Hepatocyte (in vitro differentiated cells): Measurements from ENCODE around the gene DNAAF9.

ENCODE experiments used
- EZH2 ChIP-seq: fragments of 200-600 bp; sonication (generic); IDR thresholded peaks from 2 replicates; pipeline ENCODE4 v1.6.1; 2016; ENCODE audit warnings: antibody characterized with exemption, mild to moderate bottlenecking, borderline replicate concordance
- EZH2phosphoT487 ChIP-seq: fragments of 200-600 bp; sonication (generic); IDR thresholded peaks from one replicate; pipeline ENCODE4 v1.6.1; 2018; ENCODE audit warnings: antibody characterized with exemption, mild to moderate bottlenecking, low read depth, moderate library complexity; ENCODE audit not compliant: unreplicated experiment, severe bottlenecking
- TF ChIP-seq, protein P1 (sequence below): fragments of 200-600 bp; sonication (generic); IDR thresholded peaks from 2 replicates; pipeline ENCODE4 v1.5.1; 2016; ENCODE audit warnings: antibody characterized with exemption, mild to moderate bottlenecking; ENCODE audit not compliant: poor library complexity

DNA sequence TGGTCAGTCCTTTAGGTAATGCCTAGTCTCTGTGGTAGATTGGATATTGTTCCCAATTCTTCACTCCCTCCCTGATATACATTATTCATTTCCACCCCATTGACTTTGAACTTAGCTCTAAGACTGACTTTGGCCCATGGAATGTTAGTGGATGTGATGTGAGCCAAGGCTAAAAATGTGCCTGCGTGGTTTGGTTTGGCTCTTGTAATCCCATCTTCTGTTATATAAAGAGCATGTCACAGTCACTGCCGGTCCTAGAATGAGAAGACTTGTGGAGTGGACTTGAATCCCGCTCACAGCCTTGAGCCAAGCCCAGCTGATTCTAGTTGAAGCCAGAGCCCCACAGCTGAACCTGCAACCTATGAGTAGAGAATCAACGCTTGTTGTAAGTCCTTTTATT is 23.6 kb upstream of the DNAAF9 start:
- TF ChIP-seq, protein P1, sequence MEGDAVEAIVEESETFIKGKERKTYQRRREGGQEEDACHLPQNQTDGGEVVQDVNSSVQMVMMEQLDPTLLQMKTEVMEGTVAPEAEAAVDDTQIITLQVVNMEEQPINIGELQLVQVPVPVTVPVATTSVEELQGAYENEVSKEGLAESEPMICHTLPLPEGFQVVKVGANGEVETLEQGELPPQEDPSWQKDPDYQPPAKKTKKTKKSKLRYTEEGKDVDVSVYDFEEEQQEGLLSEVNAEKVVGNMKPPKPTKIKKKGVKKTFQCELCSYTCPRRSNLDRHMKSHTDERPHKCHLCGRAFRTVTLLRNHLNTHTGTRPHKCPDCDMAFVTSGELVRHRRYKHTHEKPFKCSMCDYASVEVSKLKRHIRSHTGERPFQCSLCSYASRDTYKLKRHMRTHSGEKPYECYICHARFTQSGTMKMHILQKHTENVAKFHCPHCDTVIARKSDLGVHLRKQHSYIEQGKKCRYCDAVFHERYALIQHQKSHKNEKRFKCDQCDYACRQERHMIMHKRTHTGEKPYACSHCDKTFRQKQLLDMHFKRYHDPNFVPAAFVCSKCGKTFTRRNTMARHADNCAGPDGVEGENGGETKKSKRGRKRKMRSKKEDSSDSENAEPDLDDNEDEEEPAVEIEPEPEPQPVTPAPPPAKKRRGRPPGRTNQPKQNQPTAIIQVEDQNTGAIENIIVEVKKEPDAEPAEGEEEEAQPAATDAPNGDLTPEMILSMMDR = no peak
- TF ChIP-seq EZH2 = no peak
- TF ChIP-seq EZH2phosphoT487 = no peak
